COLO668 (cell line): ENCODE measurements around the gene OVOL1.
"Not testable (repeated sequence)": the region's sequence is repeated elsewhere in the genome, so short reads cannot be mapped to it uniquely, and the experiment has no call there.

ENCODE experiments used
- DNase-seq: peaks from one replicate; lab custom pipeline; 2025; ENCODE audit not compliant: unreplicated experiment; lab: John Stamatoyannopoulos, UW

The OVOL1 gene

DNA sequence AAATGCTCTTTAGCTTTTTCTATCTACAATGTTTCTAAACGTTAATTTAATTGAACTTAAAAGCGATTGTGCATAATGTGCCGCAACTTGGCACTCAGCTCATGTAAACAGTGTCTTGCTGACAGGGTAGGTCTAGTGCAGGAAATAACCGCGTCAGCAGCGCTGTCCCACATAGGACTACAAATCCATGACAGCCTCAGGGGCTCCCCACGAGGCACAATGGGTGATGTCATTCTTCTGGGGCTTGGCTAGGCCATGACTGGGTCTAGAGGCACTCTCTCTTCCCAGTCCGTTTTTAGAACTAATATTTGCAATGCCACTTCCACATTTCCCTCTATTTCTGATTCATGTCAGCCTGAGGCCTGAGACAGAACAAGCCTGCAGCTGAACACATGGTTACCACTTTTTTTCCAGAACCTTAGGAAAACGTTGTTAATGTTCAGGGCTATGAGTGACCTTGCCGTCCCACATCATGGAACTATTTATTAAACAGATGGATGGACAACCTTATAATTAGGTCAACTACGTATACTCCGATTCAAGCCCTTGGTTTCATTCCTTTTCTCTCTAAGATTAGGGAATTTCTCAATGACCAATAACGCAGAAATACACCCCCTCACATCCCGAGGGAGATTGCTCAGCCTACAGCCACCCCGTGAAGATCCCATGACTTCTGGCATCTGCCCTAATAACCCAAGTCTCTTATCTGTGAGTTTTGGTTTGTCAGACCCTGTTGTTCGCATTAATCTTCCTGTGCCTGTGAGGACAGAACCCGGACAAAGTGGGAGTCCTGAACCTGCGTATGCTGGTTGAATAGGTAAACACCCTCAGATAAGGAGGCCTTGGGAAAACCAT is 27.5 kb downstream of the OVOL1 start:
- DNase-seq: no peak

DNA sequence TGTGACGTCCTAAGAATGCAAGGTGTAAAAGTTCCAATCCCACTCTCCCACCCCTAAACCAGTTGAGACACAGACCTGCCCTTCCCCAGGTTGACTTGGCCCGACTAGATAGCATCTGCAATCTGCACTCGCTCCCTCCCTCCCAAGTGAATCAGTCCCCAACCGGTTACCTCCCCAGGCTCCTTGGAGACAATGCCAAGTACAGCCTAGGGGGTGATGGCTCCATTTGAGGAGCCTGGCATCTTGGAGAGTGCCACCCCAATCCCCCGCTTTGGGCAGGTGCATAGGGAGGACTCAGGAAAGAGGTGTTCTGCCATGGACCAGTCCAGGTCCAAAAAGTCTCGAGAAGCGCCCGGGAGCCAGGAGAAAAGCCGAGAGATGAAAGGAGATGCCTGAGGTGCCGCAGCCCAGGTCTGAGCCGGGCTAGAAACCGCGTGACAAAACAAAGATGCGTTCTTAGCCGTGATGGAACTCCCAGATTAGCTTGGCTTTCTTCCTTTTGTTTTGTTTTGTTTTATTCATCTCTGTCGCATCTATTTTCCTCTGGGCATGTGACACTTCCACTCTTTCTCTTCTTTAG is 28.2 kb downstream of the OVOL1 start:
- no peak for DNase-seq

DNA sequence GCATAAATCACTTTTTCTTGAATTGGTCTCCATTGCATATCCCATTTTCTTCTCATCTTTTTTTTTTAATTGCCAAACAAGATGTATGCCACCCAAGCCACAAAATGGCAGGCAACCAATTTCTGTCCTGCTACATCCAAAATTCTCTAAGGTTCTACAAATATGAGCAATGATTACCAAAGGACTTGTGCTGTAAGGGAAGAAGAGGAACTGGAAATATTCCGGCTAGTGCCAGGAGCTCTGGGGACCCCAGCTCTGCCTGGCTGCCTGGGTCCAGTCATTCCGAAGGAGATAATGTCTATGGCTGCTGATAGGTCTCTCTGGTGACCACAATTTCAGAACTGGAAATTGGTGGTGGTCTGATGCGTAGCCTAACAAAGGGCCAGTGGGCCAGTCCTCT is 29.8 kb downstream of the OVOL1 start:
- no peak for DNase-seq

DNA sequence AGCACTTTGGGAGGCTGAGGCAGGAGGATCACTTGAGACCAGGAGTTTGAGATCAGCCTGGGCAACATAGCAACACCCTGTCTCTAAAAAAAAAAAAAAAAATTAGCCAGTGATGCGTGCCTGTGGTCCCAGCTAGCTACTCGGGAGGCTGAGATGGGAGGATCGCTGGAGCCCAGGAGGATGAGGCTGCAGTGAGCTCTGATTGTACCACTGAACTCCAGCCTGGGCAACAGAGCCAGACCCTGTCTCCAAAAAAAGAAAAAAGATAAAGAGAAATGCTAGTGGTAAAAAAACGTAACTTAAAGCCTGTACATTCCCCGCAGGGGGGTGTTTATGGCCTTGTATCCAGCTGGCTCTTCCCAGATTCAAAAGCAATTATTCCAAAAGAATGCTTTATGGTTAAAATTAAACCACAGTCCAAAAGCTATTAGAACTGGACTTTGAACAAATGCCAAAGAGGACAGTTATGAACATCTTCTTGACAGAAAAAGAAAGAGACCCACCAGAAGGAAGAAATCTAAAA is 30.5 kb downstream of the OVOL1 start:
- no peak for DNase-seq

DNA sequence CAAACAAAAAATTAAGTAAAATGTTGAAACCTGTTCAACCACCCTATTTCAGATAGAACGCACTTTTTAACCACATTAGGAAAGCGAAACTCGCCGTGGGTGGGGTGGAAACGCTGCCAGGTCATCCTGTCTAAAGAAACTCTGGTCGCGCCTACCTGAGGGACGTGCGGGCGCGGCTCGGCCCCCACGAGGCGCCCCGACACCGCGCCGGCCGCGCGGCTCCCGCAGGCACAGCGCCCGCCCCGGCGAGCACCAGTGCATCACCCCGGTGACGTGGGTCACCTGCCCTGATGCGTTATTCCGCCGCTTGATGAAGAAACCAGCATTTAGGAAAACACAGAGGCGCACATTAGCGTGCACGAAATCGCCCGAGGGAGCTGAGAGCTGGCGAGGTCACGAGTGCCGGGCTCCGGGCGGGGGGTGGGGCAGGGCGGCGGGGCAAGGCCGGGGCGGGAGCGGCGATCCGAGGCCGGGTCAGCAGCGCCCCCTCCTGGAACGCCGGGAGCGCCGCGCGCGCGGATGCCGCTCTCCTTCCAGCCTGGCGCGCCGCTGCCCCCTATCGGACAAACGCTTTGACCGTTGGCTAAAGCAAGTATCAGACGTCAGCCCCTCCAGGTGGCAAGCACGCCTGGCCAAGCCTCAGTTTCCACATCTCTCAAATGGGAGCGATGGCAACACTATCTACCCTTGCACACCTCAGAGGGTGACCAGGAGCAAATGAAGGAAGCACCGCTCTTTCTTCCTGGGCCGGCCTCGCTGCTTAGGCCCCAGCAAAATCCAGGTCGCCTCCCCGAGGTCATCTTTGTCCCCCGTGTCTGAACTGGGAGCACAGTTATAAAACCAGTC is 31.2 kb downstream of the OVOL1 start:
- DNase-seq: peak; percentile 92

DNA sequence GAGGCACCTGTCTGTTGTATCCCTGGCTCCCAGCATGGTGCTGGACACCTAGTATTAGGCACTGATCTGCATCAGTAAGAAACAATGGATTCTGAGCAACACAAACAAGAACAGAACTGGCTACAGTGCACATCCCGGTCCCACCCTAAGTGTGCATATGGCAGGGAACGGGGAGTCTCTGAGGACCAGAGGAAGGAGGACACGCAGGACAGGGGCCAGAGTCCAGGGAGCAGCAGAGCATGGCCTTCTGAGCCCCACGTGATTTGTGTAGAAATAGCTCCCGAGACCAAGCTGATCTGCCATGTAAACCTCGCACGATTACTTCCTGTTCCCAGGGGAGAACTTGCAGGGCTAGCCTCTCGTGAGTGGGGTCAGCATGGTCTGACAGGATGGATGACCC is 34.2 kb downstream of the OVOL1 start:
- no peak for DNase-seq

DNA sequence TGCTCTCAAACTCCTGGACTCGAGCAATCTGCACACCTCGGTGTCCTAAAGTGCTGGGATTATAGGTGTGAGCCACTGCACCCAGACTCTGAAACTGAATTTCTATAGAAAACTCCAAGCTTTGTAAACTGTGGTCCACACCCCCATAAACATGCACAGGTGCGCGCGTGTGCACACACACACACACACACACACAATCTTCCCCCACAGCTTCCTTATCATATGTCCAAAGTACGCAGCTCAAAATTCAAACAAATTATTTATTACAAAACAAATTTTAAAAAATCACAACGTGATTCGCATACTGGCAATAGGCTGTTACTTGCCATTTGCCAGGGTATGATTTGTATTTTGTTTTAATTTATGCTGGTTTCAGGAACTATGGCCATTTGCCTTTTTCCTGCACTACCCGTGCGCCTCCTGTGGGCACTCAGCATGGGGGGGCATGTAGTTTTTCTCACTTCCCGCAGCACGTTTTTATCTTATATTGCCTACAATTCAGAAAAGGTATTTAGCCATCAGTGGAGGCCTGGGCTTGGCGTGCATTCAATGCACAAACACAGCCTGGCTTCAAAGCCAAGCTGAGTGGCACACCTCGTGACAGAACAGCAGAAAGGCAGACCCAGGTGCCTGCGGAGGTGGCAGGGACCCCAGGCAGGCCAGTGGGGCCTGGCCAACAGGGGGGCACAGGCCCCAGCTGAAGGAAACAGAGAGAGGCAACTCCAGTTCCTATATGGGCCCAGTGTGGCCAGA is 36.1 kb downstream of the OVOL1 start:
- DNase-seq: no peak

DNA sequence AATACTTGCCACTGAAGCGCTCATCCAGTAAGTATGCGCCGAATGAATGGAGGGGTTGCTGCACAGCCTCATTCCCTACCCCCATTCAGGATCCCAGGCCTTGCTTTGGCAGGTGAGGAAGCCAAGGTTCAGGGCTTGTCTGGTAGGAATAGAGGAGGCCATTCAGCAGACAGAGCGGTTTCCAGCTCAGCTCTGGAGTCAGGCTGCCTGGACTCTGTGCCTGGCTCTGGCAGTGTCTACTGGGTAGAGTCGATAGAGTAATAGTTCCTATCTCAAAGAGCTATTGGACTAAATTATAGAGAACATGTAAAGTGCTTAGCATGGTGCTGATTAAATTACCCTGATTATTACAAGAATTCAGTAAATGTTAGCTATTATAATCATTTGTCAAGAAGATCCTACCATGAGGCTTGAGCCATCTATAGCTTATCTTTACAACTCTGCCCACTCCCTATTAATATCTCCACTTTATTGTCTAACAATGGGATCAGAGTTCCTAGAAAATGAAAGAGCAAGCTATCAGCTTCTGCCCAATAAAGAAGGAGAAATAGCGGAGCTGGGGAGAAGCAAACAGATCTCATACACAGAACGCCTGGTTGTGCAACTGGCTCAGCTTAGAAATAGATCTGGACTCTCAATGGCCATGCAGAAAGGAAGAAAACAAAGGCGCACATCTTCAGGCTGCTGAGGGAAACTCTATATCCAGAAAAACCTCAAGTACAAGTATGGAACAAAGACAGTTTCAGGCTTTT is 40.3 kb downstream of the OVOL1 start:
- DNase-seq: no peak

DNA sequence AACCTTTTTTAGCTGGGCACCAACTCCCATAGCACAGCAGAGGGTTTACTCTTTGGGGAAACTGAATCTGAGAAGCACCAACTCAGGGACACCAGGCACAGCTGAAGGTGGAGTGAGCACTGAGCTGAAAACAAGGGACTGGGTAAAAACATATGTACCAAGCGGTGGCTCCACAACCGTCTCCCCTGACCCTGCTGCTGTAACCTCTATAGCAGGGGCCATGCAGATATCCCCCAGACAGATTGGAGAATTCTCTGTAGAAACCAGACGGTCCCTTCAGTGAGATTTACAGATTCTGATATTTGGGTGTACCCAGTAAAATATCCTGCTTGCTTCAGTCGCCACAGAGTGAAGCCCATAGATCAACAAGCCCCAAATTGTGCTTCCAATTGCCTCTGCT is 42.6 kb downstream of the OVOL1 start:
- DNase-seq: no peak

DNA sequence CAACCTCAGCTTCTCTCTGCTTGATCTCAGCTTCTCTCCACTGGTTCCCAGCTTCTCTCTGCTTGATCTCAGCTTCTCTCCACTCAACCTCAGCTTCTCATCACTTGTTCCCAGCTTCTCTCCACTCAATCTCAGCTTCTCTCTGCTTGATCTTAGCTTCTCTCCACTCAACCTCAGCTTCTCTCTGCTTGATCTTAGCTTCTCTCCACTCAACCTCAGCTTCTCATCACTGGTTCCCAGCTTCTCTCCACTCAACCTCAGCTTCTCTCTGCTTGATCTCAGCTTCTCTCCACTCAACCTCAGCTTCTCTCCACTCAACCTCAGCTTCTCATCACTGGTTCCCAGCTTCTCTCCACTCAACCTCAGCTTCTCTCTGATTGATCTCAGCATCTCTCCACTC is 45.4 kb downstream of the OVOL1 start:
- not testable (repeated sequence) for DNase-seq

DNA sequence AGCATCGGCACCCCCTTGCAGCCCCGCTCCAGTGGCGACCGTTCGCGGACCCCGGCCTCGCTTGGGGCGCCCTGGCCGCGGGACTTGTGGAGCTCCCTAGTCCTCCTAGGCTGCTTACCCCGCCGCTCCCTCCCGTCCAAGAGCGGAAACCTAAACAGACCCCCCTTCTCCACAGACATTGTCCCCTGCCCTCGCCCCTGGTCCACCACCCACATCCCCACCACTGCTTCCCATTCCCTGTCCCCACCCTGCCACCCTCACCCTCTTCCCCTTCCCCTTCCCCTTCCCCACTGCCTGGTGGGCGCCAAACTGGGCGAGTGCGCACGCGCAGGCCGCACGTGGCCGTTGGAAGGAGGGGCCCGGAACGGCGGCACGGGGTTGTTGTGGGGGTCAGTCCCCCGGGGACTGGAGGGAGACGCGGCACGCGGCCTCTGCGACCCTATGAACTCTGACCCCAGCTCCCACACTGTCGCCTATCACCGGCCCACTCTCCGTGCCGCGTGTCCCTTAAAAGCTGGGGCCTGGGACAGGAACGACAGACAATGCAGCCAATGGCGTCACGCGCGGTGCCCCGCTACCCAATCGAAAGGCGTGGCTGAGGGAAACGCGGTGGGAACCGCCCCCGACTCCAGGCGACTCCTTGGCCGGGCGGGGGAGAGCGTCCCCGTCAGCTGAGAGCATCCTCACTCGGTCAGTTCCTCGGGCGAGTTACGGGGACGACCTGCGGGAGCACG is 46.6 kb downstream of the OVOL1 start, which contains the start of gene SNX32:
Gene SNX32 (plus strand): TSS at position 667 of the 734 bp plus-strand sequence. CDS start 103 bp downstream, outside the sequence.
- DNase-seq: peak; percentile 83

DNA sequence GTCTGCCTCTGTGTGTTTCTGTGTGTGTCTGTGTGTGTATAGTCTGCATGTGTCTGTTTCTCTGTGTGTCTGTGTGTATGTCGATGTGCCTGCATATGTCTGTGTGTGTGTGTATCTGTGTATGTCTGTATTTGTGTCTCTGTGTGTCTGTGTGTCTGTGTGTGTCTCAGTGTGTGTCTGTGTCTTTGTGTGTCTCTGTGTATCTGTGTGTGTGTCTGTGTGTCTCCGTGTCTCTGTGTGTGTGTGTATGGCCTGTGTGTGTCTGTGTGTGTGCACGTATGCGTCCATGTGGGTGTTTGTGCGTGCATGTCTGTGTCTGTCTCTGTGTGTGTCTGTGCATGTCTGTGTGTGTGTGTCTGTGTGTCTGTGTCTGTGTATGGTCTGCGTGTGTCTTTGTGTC is 47.3 kb downstream of the OVOL1 start:
- DNase-seq: no peak

DNA sequence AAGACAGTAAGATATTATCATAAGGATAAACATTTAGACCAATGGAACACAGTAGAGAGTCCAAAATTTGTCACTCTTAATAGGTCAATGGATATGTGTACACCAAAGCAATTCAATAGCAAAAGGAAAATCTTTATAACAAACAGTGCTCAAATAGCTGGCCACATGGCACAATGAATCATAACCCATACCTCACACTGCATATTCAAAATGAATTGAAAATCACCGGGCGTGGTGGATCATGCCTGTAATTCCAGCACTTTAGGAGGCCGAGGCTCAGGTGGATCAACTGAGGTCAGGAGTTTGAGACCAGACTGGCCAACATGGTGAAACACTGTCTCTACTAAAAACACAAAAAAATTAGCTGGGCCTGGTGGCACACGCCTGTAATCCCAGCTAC is 55.3 kb downstream of the OVOL1 start:
- no peak for DNase-seq

DNA sequence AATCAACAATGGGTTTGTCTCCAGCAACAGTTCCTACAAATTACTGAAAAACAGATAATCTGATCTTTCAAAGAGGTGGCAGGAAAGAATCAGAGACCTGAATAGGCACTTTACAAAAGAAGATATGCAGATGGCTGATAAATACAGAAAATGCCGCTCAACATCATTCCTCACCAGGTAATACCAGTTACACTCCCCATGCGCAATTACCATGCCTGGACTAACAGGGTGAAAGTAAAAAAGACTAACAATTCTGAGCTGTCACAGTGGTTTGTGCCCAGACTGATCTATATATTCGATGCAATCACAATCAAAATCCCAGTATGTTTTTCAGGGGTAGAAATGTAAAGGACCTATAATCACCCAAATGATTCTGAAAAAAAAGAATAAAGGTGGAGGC is 56.9 kb downstream of the OVOL1 start:
- DNase-seq: no peak

DNA sequence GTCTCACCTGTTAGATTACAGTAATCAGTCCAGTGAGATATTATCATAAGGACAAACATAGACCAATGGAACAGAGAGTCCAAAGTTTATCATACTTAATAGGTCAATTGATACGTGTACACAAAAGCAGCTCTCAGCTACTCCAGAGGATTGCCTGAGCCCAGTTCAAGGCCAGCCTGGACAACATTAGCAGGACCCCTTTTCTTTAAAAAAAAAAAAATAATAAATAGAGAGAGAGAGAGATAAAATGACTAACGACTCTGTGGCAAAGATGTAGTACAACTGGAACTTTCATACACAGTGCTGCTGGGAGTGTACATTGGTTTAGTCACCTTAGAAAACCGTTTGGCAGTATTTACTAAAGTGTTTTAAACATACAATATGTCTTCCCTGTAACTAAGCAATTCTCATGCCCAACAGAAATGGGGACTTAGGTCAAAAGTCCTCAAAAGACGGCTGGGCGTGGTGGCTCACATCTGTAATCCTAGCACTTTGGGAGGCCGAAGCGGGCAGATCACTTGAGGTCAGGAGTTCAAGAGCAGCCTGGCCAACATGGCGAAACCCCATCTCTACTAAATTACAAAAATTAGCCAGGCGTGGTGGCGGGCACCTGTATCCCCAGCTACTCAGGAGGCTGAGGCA is 57.5 kb downstream of the OVOL1 start:
- no peak for DNase-seq
